Uterus (tissue), 2 donors: ENCODE data around the gene RANBP1.

Experiments used
- POLR2A ChIP-seq, 2 donors: fragments of 450-650 bp; IDR thresholded peaks; one replicate each; pipeline ENCODE4 v1.6.1; 2016; ENCODE audit warnings: antibody characterized with exemption in 2 of 2, mild to moderate bottlenecking in 1 of 2, moderate library complexity in 1 of 2
- TF ChIP-seq, protein P1 (sequence below), 4 experiments: fragments of 200-600 bp in 2 of 4; fragments of 450-650 bp in 2 of 4; sonication (generic) in 2 of 4; IDR thresholded peaks; one replicate each; pipeline ENCODE4 v1.5.1; 2016 to 2019; ENCODE audit warnings: antibody characterized with exemption in 4 of 4, mild to moderate bottlenecking in 2 of 4, moderate library complexity in 1 of 4

DNA sequence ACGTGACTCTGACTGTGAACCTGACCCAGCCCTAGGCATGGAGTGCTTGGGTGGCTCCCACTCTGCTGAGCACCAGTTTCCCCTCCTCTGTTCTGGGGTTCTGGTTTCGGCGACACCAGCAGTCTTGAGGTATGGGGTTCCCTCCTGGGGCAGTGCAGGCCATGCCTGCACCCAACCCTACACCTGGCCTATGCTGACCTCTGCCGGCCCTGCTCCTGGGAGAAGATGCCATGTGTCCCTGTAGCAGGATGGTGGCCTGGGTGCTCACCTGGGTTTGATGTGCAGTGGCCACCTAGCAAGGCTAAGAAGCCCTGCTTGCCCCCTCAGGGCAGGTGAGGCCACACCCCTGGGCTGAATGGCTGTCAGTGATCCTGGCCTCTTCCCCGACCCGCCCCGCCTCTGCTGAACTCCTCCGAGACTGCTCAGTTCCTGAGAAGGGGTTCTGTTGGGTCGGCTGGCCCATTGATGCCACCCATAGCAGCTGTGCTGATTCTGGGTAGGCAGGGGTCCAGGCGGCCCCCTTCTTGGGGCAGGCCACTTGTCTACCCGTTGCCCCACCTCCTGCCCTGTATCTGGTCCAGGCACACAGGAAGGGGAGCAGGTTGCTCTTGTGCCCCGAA lies 18.1 kb downstream of the RANBP1 start:
- TF ChIP-seq, protein P1, sequence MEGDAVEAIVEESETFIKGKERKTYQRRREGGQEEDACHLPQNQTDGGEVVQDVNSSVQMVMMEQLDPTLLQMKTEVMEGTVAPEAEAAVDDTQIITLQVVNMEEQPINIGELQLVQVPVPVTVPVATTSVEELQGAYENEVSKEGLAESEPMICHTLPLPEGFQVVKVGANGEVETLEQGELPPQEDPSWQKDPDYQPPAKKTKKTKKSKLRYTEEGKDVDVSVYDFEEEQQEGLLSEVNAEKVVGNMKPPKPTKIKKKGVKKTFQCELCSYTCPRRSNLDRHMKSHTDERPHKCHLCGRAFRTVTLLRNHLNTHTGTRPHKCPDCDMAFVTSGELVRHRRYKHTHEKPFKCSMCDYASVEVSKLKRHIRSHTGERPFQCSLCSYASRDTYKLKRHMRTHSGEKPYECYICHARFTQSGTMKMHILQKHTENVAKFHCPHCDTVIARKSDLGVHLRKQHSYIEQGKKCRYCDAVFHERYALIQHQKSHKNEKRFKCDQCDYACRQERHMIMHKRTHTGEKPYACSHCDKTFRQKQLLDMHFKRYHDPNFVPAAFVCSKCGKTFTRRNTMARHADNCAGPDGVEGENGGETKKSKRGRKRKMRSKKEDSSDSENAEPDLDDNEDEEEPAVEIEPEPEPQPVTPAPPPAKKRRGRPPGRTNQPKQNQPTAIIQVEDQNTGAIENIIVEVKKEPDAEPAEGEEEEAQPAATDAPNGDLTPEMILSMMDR (IDR thresholded peaks at IDR 0.05): no peak
- TF ChIP-seq POLR2A (IDR thresholded peaks at IDR 0.05): no peak
